Endothelial cell of umbilical vein (primary cell): Measurements from ENCODE around the gene NAGPA. TPM values are rescaled to one million over a fixed set of nuclear protein-coding genes. Genes with fewer than 3 reads are reported as not detected.

Experiments used
- BruUV-seq: library from RNA; stranded (reverse); fragments of 400-500 nt; replicated peaks from 2 replicates; lab custom pipeline; 2021; lab: Mats Ljungman, UMichigan
- CTCF ChIA-PET: fragments of 300-600, 350-600 bp; sonication (Branson Sonifier 250); formaldehyde crosslinking; loops from one replicate; lab custom pipeline; 2021; ENCODE audit warnings: antibody characterized with exemption, inconsistent platforms; lab: Charles Lee
- POLR2A ChIA-PET: fragments of 300-600, 350-600 bp; sonication (Branson Sonifier 250); formaldehyde crosslinking; loops from one replicate; lab custom pipeline; 2021; ENCODE audit warnings: antibody characterized with exemption, inconsistent platforms; lab: Charles Lee
- DNase-seq: peaks from one replicate; pipeline ENCODE4 v3.0.0-alpha.2; 2011; ENCODE audit warnings: low read depth, low spot score
- FAIRE-seq: peaks from 2 replicates; lab custom pipeline; 2011; peaks lifted over from hg19 to GRCh38; lab: Jason Lieb, UNC
- H2AFZ ChIP-seq: 2 replicates; pipeline ENCODE4 v1.6.0; 2012; ENCODE audit warnings: low read depth, low read length, control low read depth, inconsistent platforms
- H3K27ac ChIP-seq: 2 replicates; pipeline ENCODE4 v1.5.1; 2011; ENCODE audit warnings: low read depth, mild to moderate bottlenecking, control low read depth, low read length, moderate library complexity; ENCODE audit not compliant: insufficient read depth
- H3K27me3 ChIP-seq, 2 experiments: 2 replicates each; pipeline versions ENCODE4 v1.6.0 to v1.6.1; 2011; ENCODE audit warnings: low read length in 2 of 2, mixed read lengths in 1 of 2; ENCODE audit not compliant: control insufficient read depth in 2 of 2, insufficient read depth in 2 of 2
- H3K36me3 ChIP-seq, 2 experiments: 2 replicates in 1 of 2; 3 replicates in 1 of 2; pipeline ENCODE4 v1.5.1; 2011; ENCODE audit warnings: low read length in 2 of 2, mild to moderate bottlenecking in 1 of 2, moderate library complexity in 1 of 2; ENCODE audit not compliant: control insufficient read depth in 2 of 2, insufficient read depth in 2 of 2; ENCODE audit errors: extremely low read depth in 1 of 2
- H3K4me1 ChIP-seq: 3 replicates; pipeline ENCODE4 v1.5.1; 2011; ENCODE audit warnings: mild to moderate bottlenecking, low read length; ENCODE audit not compliant: control insufficient read depth, insufficient read depth; ENCODE audit errors: extremely low read depth
- H3K4me2 ChIP-seq: 2 replicates; pipeline ENCODE4 v1.6.1; 2011; ENCODE audit warnings: low read length, control low read depth, mixed read lengths; ENCODE audit not compliant: insufficient read depth
- H3K4me3 ChIP-seq, 3 experiments: fragments of 200-600 bp in 1 of 3; sonication (generic), shearing (Covaris generic) in 1 of 3; replicated peaks in 1 of 3; 2 replicates each; pipeline ENCODE4 v1.5.1; 2011 to 2016; ENCODE audit warnings: control low read depth in 3 of 3, low read length in 3 of 3, mild to moderate bottlenecking in 2 of 3, inconsistent platforms in 1 of 3, low read depth in 1 of 3, moderate library complexity in 1 of 3; ENCODE audit not compliant: insufficient read depth in 1 of 3
- H3K79me2 ChIP-seq: 2 replicates; pipeline ENCODE4 v1.6.0; 2012; ENCODE audit warnings: low read length, inconsistent platforms; ENCODE audit not compliant: control insufficient read depth, insufficient read depth
- H3K9ac ChIP-seq: replicated peaks from 2 replicates; pipeline ENCODE3; 2011; ENCODE audit warnings: low read length, control low read depth; ENCODE audit not compliant: insufficient read depth; ENCODE audit errors: extremely low read depth
- H3K9me1 ChIP-seq: replicated peaks from 3 replicates; pipeline ENCODE4 v1.6.0; 2011; ENCODE audit warnings: mild to moderate bottlenecking, low read length; ENCODE audit not compliant: control insufficient read depth, insufficient read depth; ENCODE audit errors: extremely low read depth
- H3K9me3 ChIP-seq: replicated peaks from 2 replicates; pipeline ENCODE4 v1.5.1; 2012; ENCODE audit warnings: low read length, inconsistent platforms; ENCODE audit not compliant: control insufficient read depth, insufficient read depth
- H4K20me1 ChIP-seq: replicated peaks from 2 replicates; pipeline ENCODE3; 2011; ENCODE audit warnings: mild to moderate bottlenecking, low read length; ENCODE audit not compliant: control insufficient read depth, insufficient read depth; ENCODE audit errors: extremely low read depth
- CTCF ChIP-seq, 2 donors: IDR thresholded peaks; 1 replicate in 1 of 2; 2 replicates in 1 of 2; pipeline ENCODE4 v1.5.1; 2011; ENCODE audit warnings: low read length in 2 of 2, mild to moderate bottlenecking in 2 of 2, moderate library complexity in 2 of 2, control low read depth in 1 of 2, inconsistent platforms in 1 of 2, low read depth in 1 of 2; ENCODE audit not compliant: insufficient read depth in 1 of 2; ENCODE audit errors: extremely low read depth in 1 of 2
- EZH2 ChIP-seq: IDR thresholded peaks from 2 replicates; pipeline ENCODE4 v1.6.1; 2012; ENCODE audit warnings: borderline replicate concordance, low read depth, mild to moderate bottlenecking, moderate library complexity, low read length, inconsistent platforms; ENCODE audit not compliant: severe bottlenecking
- FOS ChIP-seq: IDR thresholded peaks from 2 replicates; pipeline ENCODE4 v1.6.1; 2011; ENCODE audit warnings: mild to moderate bottlenecking, low read length, moderate library complexity, borderline replicate concordance; ENCODE audit not compliant: insufficient read depth
- GATA2 ChIP-seq: IDR thresholded peaks from 2 replicates; pipeline ENCODE4 v1.7.0; 2011; ENCODE audit warnings: low read depth, mild to moderate bottlenecking, moderate library complexity, mixed read lengths, low read length; ENCODE audit not compliant: insufficient read length, insufficient read depth
- JUN ChIP-seq: IDR thresholded peaks from 2 replicates; pipeline ENCODE4 v1.6.1; 2011; ENCODE audit warnings: borderline replicate concordance, low read depth; ENCODE audit not compliant: insufficient read length, insufficient read depth
- MAX ChIP-seq: IDR thresholded peaks from 2 replicates; pipeline ENCODE4 v1.6.1; 2011; ENCODE audit not compliant: insufficient read depth, insufficient read length
- MYC ChIP-seq: IDR thresholded peaks from one replicate; pipeline ENCODE4 v1.6.1; 2011; ENCODE audit warnings: mild to moderate bottlenecking, low read depth, low read length
- POLR2A ChIP-seq: IDR thresholded peaks from 2 replicates; pipeline ENCODE4 v1.6.1; 2012; ENCODE audit warnings: low read depth, mild to moderate bottlenecking, control low read depth, low read length
- POLR2AphosphoS5 ChIP-seq: IDR thresholded peaks from 2 replicates; pipeline ENCODE4 v1.6.1; 2012; ENCODE audit warnings: low read depth, mild to moderate bottlenecking, control low read depth, low read length, moderate library complexity; ENCODE audit not compliant: insufficient read depth
- dilution Hi-C: fragments of 300-500 bp; cut with MboI; formaldehyde crosslinking; loops from one replicate; pipeline ENCODE4 v1.15.0; 2019; ENCODE audit warnings: low sequenced_read_pairs; ENCODE audit not compliant: extremely low pct_ligation_motif_present
- intact Hi-C: fragments of 100-400 bp; cut with micrococcal nuclease; formaldehyde crosslinking; loops from one replicate; pipeline ENCODE4 v1.10.0; 2022
- polyA plus RNA-seq, 4 experiments: library from polyadenylated mRNA; depleted of rRNA in 3 of 4; stranded (reverse) in 3 of 4; unstranded in 1 of 4; fragments of >200 nt; gene quantifications; 2 replicates each; pipeline versions ENCODE4 v1.2.1 to v1.2.3, GENCODE V29; 2011 to 2012; ENCODE audit warnings: missing spikeins in 1 of 4
- total RNA-seq: library from RNA; stranded (reverse); gene quantifications from 2 replicates; pipeline ENCODE4 v1.2.3, GENCODE V29; 2021

Gene NAGPA
- total and polyA plus RNA-seq, 2 donors (not counting 3 experiments of a cell fraction or from before 2014, with no cell fraction given) = 29.6 to 29.9 TPM

GRCh38 chr16:5069854-5070253 is 36.1 kb upstream of the NAGPA start:
- no TSS peak for BruUV-seq
- Histone ChIP-seq H3K4me2 (no peak overlapping the region), H3K36me3 (no peaks in the 10 kb centered on the region), H3K9me1 (no peaks in the 10 kb centered on the region), H3K4me3 (no peak overlapping the region), H3K9ac (no peak overlapping the region), H4K20me1 (no peaks in the 10 kb centered on the region), H2AFZ (no peak overlapping the region), H3K27ac (no peak overlapping the region), H3K4me1 (peaks cover 8% of the 10 kb centered on the region), H3K79me2 (peaks cover 9% of the 10 kb centered on the region), H3K27me3 (no peaks in the 10 kb centered on the region), H3K9me3 (no peaks in the 10 kb centered on the region)
- DNase-seq (no peak), FAIRE-seq (no peak)
- dilution Hi-C loops = no loop called here
- ChIA-PET CTCF (interaction anchor here (1.2 kb wide), 1 partner anchor 12 kb away, joined by 3 read pairs; no protein-coding TSS in a partner anchor), POLR2A (no interaction called here)
- intact Hi-C loops = no loop called here
- TF ChIP-seq MAX = no peak
- TF ChIP-seq EZH2 = no peak
- TF ChIP-seq JUN = no peak
- TF ChIP-seq CTCF (IDR thresholded peaks at IDR 0.05; ENCODE audit: extremely low read depth in 1 of 2, insufficient read depth in 1 of 2, low read depth in 1 of 2, low read length in 2 of 2) = no peak
- TF ChIP-seq MYC = no peak
- TF ChIP-seq POLR2AphosphoS5 = no peak
- TF ChIP-seq GATA2 = no peak
- TF ChIP-seq POLR2A = no peak
- no peak for TF ChIP-seq FOS
